HAP-1 (cell line): ENCODE measurements around the gene KIAA0408.
"Not testable (repeated sequence)": the region's sequence is repeated elsewhere in the genome, so short reads cannot be mapped to it uniquely, and the experiment has no call there.

Experiments
- DNase-seq, 2 experiments: peaks; one replicate each; pipeline ENCODE4 v3.0.0-alpha.2; 2016 to 2020; ENCODE audit warnings: low spot score in 2 of 2
- H3K27me3 ChIP-seq: fragments of 250-450 bp; sonication (Bioruptor Pico); 2 replicates; pipeline ENCODE4 v1.5.1; 2020; ENCODE audit warnings: low read depth, mild to moderate bottlenecking, moderate library complexity
- H3K36me3 ChIP-seq: fragments of 250-450 bp; sonication (Bioruptor Pico); replicated peaks from 2 replicates; pipeline ENCODE4 v1.5.1; 2020; ENCODE audit warnings: mild to moderate bottlenecking
- H3K4me1 ChIP-seq: fragments of 250-450 bp; sonication (Bioruptor Pico); 2 replicates; pipeline ENCODE4 v1.5.1; 2020; ENCODE audit warnings: mild to moderate bottlenecking
- H3K4me3 ChIP-seq: fragments of 250-450 bp; sonication (Bioruptor Pico); 2 replicates; pipeline ENCODE4 v1.5.1; 2020; ENCODE audit warnings: mild to moderate bottlenecking, moderate library complexity
- H3K9me3 ChIP-seq: fragments of 250-450 bp; sonication (Bioruptor Pico); 2 replicates; pipeline ENCODE4 v1.5.1; 2020; ENCODE audit warnings: mild to moderate bottlenecking, moderate library complexity
- in situ Hi-C: fragments of 300-500 bp; cut with MboI; formaldehyde crosslinking; loops from 3 replicates; pipeline ENCODE4 v1.14.3; 2020; ENCODE audit warnings: low sequenced_read_pairs, inconsistent platforms, mixed read lengths

Gene KIAA0408

GRCh38 chr6:127456465-127456864, 2.7 kb downstream of the KIAA0408 start:
- no peak for DNase-seq
- in situ Hi-C loops: no loop called here
- Histone ChIP-seq H3K4me3 (no peak overlapping the region), H3K36me3 (no peaks in the 10 kb centered on the region), H3K9me3 (no peaks in the 10 kb centered on the region), H3K27me3 (no peaks in the 10 kb centered on the region), H3K4me1 (peaks cover 14% of the 10 kb centered on the region)

- no peak for DNase-seq
- Histone ChIP-seq H3K27me3 (no peaks in the 10 kb centered on the region), H3K9me3 (no peaks in the 10 kb centered on the region), H3K4me1 (peaks cover 13% of the 10 kb centered on the region), H3K36me3 (no peaks in the 10 kb centered on the region), H3K4me3 (no peak overlapping the region)
- in situ Hi-C loops: no loop called here
Observed at GRCh38 chr6:127453845-127454619, 5.2 kb downstream of the KIAA0408 start.

DNA sequence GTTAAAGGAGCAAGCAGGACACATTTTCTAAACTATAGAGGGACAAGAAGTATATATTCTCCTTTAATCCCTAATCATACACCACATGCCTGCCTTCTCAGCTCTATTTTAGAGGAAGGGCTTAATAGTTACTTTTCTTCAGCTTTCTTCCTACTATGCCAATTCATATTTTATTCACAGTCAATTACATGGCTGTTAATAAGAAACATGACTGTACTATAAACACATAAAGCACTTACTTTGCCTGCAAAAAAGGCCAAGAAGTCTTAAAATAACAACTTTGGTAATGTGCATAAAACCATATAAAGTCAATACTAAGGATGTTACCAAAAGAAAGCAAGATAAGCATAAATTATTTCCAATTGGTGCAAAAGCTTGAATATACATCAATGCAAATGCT, 6.4 kb downstream of the KIAA0408 start:
- no peak overlapping the region for H3K4me3 ChIP-seq
- H3K4me1 ChIP-seq: peaks cover 7% of the 10 kb centered on the region
- no peak for DNase-seq
- H3K36me3 ChIP-seq: no peaks in the 10 kb centered on the region
- no peaks in the 10 kb centered on the region for H3K9me3 ChIP-seq
- H3K27me3 ChIP-seq: no peaks in the 10 kb centered on the region
- in situ Hi-C loops: no loop called here

GRCh38 chr6:127451388-127451787, 7.8 kb downstream of the KIAA0408 start:
- no peak overlapping the region for H3K4me3 ChIP-seq
- H3K36me3 ChIP-seq: no peaks in the 10 kb centered on the region
- no peak for DNase-seq
- H3K9me3 ChIP-seq: no peaks in the 10 kb centered on the region
- in situ Hi-C loops: no loop called here
- H3K27me3 ChIP-seq: no peaks in the 10 kb centered on the region
- peaks cover 7% of the 10 kb centered on the region for H3K4me1 ChIP-seq

- H3K9me3 ChIP-seq: no peaks in the 10 kb centered on the region
- H3K36me3 ChIP-seq: no peaks in the 10 kb centered on the region
- H3K4me1 ChIP-seq: no peaks in the 10 kb centered on the region
- no peak for DNase-seq
- H3K4me3 ChIP-seq: no peak overlapping the region
- H3K27me3 ChIP-seq: no peaks in the 10 kb centered on the region
- in situ Hi-C loops: no loop called here
Observed at GRCh38 chr6:127447780-127448179, 11.4 kb downstream of the KIAA0408 start.

DNA sequence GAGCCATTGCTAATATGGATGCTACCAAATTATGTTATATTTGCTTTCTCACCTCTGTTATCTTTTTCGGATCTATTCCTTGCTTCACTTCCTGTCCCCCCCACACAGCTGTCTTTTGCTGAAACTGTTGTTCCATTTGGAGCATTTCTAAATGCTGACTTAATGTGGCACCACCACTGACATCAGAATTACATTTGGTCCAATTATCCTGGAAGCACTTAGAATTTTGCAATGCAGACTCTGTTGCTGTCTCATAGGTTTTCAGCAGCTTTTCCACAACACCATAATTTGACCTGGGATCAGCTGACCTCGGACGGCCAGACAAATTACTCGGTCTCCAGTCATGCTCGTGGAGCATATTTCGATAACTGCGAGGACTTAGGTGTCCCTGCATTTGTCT, 12.8 kb downstream of the KIAA0408 start:
- no peak for DNase-seq
- in situ Hi-C loops: no loop called here
- Histone ChIP-seq H3K36me3 (no peaks in the 10 kb centered on the region), H3K9me3 (no peaks in the 10 kb centered on the region), H3K4me3 (no peak overlapping the region), H3K27me3 (no peaks in the 10 kb centered on the region), H3K4me1 (no peaks in the 10 kb centered on the region)

- H3K36me3 ChIP-seq: no peaks in the 10 kb centered on the region
- DNase-seq: no peak
- in situ Hi-C loops: no loop called here
Observed at GRCh38 chr6:127441881-127442280, 17.3 kb downstream of the KIAA0408 start.

GRCh38 chr6:127439718-127440117, 19.5 kb downstream of the KIAA0408 start:
- H3K4me3 ChIP-seq: no peak overlapping the region
- H3K9me3 ChIP-seq: no peaks in the 10 kb centered on the region
- DNase-seq: no peak
- H3K4me1 ChIP-seq: peaks cover 5% of the 10 kb centered on the region
- in situ Hi-C loops: no loop called here
- no peaks in the 10 kb centered on the region for H3K36me3 ChIP-seq
- H3K27me3 ChIP-seq: no peaks in the 10 kb centered on the region

More at GRCh38 chr6:127441881-127442280, 17.3 kb downstream of the KIAA0408 start:
- Histone ChIP-seq H3K4me1 (no peaks in the 10 kb centered on the region), H3K9me3 (no peaks in the 10 kb centered on the region), H3K4me3 (no peak overlapping the region), H3K27me3 (no peaks in the 10 kb centered on the region)

DNA sequence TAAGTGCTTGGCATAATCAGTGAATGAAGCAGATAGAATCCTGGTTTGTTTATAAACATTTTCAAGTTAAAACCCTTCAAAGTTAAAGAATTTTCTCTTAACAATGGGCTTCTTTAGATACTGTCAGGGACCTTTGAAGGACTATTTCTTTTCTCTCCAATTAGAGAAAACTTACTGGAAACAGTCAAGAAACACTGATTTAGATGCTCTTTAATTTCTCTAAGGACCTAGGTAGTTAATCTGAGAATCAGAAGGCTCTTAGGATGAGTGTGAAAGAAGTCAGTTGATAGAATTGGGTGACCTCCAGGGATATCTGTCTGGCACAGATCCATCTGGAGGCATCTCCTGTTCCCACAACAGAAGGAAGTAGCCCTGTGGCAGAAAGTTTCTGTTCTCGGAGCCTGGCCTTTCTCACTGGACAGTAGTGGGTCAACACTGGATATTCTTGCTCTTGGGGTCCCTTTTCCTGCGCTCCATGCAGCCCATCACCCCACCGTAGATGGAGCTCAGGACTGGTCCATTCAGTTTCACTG, 22.5 kb downstream of the KIAA0408 start:
- Histone ChIP-seq H3K9me3 (no peaks in the 10 kb centered on the region), H3K27me3 (no peaks in the 10 kb centered on the region), H3K4me1 (peaks cover 5% of the 10 kb centered on the region), H3K36me3 (no peaks in the 10 kb centered on the region), H3K4me3 (no peak overlapping the region)
- DNase-seq: no peak
- in situ Hi-C loops: no loop called here

GRCh38 chr6:127435626-127436220, 23.5 kb downstream of the KIAA0408 start:
- H3K4me1 ChIP-seq: peaks cover 5% of the 10 kb centered on the region
- DNase-seq: peak in 1 of 2 experiments; percentile 36
- in situ Hi-C loops: no loop called here

DNA sequence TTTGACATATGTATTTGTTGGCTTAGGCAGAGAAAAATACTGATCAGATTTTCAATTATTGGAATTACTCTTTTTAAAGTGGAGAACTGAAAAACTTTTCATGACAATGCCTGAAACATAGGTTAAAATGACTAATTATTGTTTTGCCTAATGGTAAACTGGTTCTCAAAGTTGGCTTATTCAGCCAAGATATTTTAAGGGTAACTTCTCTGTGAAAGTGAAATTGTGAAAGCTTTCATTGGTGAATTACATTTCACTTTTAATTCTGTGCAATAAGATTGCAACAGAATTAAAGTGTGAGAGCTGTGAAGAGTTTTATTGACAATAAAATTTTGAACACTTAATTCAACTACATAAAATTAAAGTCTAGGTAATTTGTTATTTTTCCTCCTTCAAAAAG, 24.5 kb downstream of the KIAA0408 start:
- Histone ChIP-seq H3K4me1 (peaks cover 5% of the 10 kb centered on the region), H3K9me3 (no peaks in the 10 kb centered on the region), H3K27me3 (no peaks in the 10 kb centered on the region), H3K36me3 (no peaks in the 10 kb centered on the region), H3K4me3 (no peak overlapping the region)
- DNase-seq: no peak
- in situ Hi-C loops: no loop called here

More at GRCh38 chr6:127435626-127436220, 23.5 kb downstream of the KIAA0408 start:
- no peaks in the 10 kb centered on the region for H3K9me3 ChIP-seq
- H3K4me3 ChIP-seq: no peak overlapping the region
- no peaks in the 10 kb centered on the region for H3K27me3 ChIP-seq
- no peaks in the 10 kb centered on the region for H3K36me3 ChIP-seq

GRCh38 chr6:127428562-127428961, 30.6 kb downstream of the KIAA0408 start:
- DNase-seq, H3K4me3 ChIP-seq, H3K36me3 ChIP-seq, in situ Hi-C loops, H3K9me3 ChIP-seq, H3K4me1 ChIP-seq, H3K27me3 ChIP-seq: not testable (repeated sequence)

GRCh38 chr6:127423921-127424320, 35.3 kb downstream of the KIAA0408 start:
- Histone ChIP-seq H3K36me3 (no peaks in the 10 kb centered on the region), H3K4me3 (no peak overlapping the region), H3K4me1 (no peaks in the 10 kb centered on the region), H3K27me3 (no peaks in the 10 kb centered on the region), H3K9me3 (no peaks in the 10 kb centered on the region)
- no peak for DNase-seq
- in situ Hi-C loops: no loop called here

GRCh38 chr6:127421164-127421563, 38.0 kb downstream of the KIAA0408 start:
- in situ Hi-C loops, H3K4me3 ChIP-seq: not testable (repeated sequence)

More at GRCh38 chr6:127421164-127421563, 38.0 kb downstream of the KIAA0408 start:
- H3K9me3 ChIP-seq, H3K36me3 ChIP-seq, H3K4me1 ChIP-seq, H3K27me3 ChIP-seq, DNase-seq: not testable (repeated sequence)
